ENCODE measurements around the gene FOXP1. TPM values are rescaled to one million over a fixed set of nuclear protein-coding genes. Genes with fewer than 3 reads are reported as not detected.

FOXP1 gene
- total and polyA plus RNA-seq, 12 donors: 4.8 to 56.0 (median 43.8) TPM

GRCh38 chr3:71500696-71501095, 82.8 kb downstream of the FOXP1 start:
- no peak for TF ChIP-seq CTCF (IDR thresholded peaks at IDR 0.05)
- Histone ChIP-seq H3K36me3 (no peaks in the 10 kb centered on the region), H3K27ac (no peak overlapping the region), H3K27me3 (no peaks in the 10 kb centered on the region), H3K9me3 (no peaks in the 10 kb centered on the region), H3K4me3 (no peak overlapping the region), H3K4me1 (peaks cover 0 to 45% (median 39%) of the 10 kb centered on the region in 9 donors)
- ATAC-seq (no peak), DNase-seq (no peak)
- WGBS, 2 donors: 92 to 94% methylated on average over 6 of the region's 6 CpGs
- intact Hi-C loops (cut with DNase I): no loop called here

GRCh38 chr3:71499227-71499876, 84.2 kb downstream of the FOXP1 start:
- no peak for ATAC-seq
- TF ChIP-seq CTCF (IDR thresholded peaks at IDR 0.05): no peak
- H3K9me3 ChIP-seq: no peaks in the 10 kb centered on the region
- H3K4me3 ChIP-seq: no peak overlapping the region
- H3K36me3 ChIP-seq: no peaks in the 10 kb centered on the region
- WGBS, 2 donors: 77 to 87% methylated on average over 6 of the region's 6 CpGs
- no peak for DNase-seq
- intact Hi-C loops (cut with DNase I): no loop called here
- H3K27me3 ChIP-seq: no peaks in the 10 kb centered on the region
- H3K27ac ChIP-seq: no peak overlapping the region
- peaks cover 0 to 44% (median 40%) of the 10 kb centered on the region in 9 donors for H3K4me1 ChIP-seq

GRCh38 chr3:71498543-71498942, 85.0 kb downstream of the FOXP1 start:
- no peaks in the 10 kb centered on the region for H3K36me3 ChIP-seq
- H3K4me1 ChIP-seq: peaks cover 0 to 44% (median 40%) of the 10 kb centered on the region in 9 donors
- intact Hi-C loops (cut with DNase I): no loop called here
- H3K27me3 ChIP-seq: no peaks in the 10 kb centered on the region
- DNase-seq (no peak), ATAC-seq (no peak)
- H3K27ac ChIP-seq: peak overlapping the region in 2 of 10 donors; percentile 63 to 80
- no peak for TF ChIP-seq CTCF (IDR thresholded peaks at IDR 0.05)
- 73 to 77% methylated on average over 3 of the region's 3 CpGs for WGBS, 2 donors
- no peaks in the 10 kb centered on the region for H3K9me3 ChIP-seq
- no peak overlapping the region for H3K4me3 ChIP-seq

- Histone ChIP-seq H3K27me3 (no peaks in the 10 kb centered on the region), H3K4me1 (peaks cover 0 to 44% (median 40%) of the 10 kb centered on the region in 9 donors), H3K4me3 (no peak overlapping the region), H3K27ac (peak overlapping the region in 4 of 10 donors; percentile 25 to 80 (median 60)), H3K36me3 (peaks cover 0 to 4% (median 0%) of the 10 kb centered on the region in 9 donors), H3K9me3 (no peaks in the 10 kb centered on the region)
- intact Hi-C loops (cut with DNase I): no loop called here
- ATAC-seq: no peak
- DNase-seq: no peak
- TF ChIP-seq CTCF (IDR thresholded peaks at IDR 0.05): no peak
- WGBS, 2 donors: 80 to 84% methylated on average over 5 of the region's 5 CpGs
Measured at GRCh38 chr3:71497971-71498444, 85.5 kb downstream of the FOXP1 start.

Data from heart right ventricle (tissue), 16 donors.